Left lung (tissue), 10 donors: ENCODE measurements around the gene PRTFDC1. TPM values are rescaled to one million over a fixed set of nuclear protein-coding genes. Genes with fewer than 3 reads are reported as not detected.

Source experiments
- ATAC-seq: fragments of 200-7000 bp; cut with Tn5 transposase; one replicate; pipeline ENCODE4 v1.9.1; 2020; ENCODE audit warnings: moderate library complexity
- DNase-seq, 4 donors: peaks; one replicate each; pipeline ENCODE4 v3.0.0-alpha.2; 2013 to 2020
- H3K27ac ChIP-seq, 2 donors: fragments of 200-600 bp; sonication (generic) in 1 of 2; one replicate each; pipeline versions ENCODE4 v1.5.0 to v1.8.0; 2020 to 2021
- H3K27me3 ChIP-seq, 2 donors: fragments of 200-600 bp; sonication (generic) in 1 of 2; one replicate each; pipeline versions ENCODE4 v1.5.0 to v1.8.0; 2020 to 2021
- H3K36me3 ChIP-seq, 2 donors: fragments of 200-600 bp; sonication (generic) in 1 of 2; one replicate each; pipeline versions ENCODE4 v1.5.0 to v1.8.0; 2020 to 2021
- H3K4me1 ChIP-seq, 2 donors: fragments of 200-600 bp; one replicate each; pipeline ENCODE4 v1.8.0; 2021
- H3K4me3 ChIP-seq, 2 donors: fragments of 200-600 bp; sonication (generic) in 1 of 2; one replicate each; pipeline versions ENCODE4 v1.5.0 to v1.8.0; 2020 to 2021; ENCODE audit warnings: mild to moderate bottlenecking in 1 of 2
- H3K9me3 ChIP-seq, 2 donors: fragments of 200-600 bp; sonication (generic) in 1 of 2; one replicate each; pipeline versions ENCODE4 v1.5.0 to v1.8.0; 2020 to 2021
- intact Hi-C, 2 donors: fragments of 100-400 bp; cut with DNase I; formaldehyde crosslinking; loops; one replicate each; pipeline versions ENCODE4 v1.11.2 to v1.14.2; 2022
- polyA plus RNA-seq, 6 donors: library from polyadenylated mRNA; unstranded; fragments of 120-200 nt; gene quantifications; one replicate each; pipeline ENCODE4 v1.2.1, GENCODE V29; 2013; ENCODE audit not compliant: insufficient read length in 6 of 6
- total RNA-seq, 2 donors: library from RNA; stranded (reverse); fragmentation: NEBNext Ultra II Directional; extraction: Animal tissue kit (Norgen Biotek cat#: 25700); gene quantifications; one replicate each; pipeline ENCODE4 v1.2.1, GENCODE V29; 2021
- TF ChIP-seq, protein P1 (sequence below), 2 donors: fragments of 200-600 bp; sonication (generic) in 1 of 2; IDR thresholded peaks; one replicate each; pipeline versions ENCODE4 v1.5.0 to v1.8.0; 2021; ENCODE audit warnings: antibody characterized with exemption in 2 of 2
- donor health status: DM: no; HTN: yes; CAD: no.
- donor health status: DM: no; HTN: no; CAD: no.

PRTFDC1 gene
- total and polyA plus RNA-seq, 8 donors: 5.2 to 69.7 (median 49.5) TPM

- intact Hi-C loops: no loop called here
- Histone ChIP-seq H3K4me1 (peaks cover 0 to 7% of the 10 kb centered on the region in 2 donors), H3K4me3 (no peak overlapping the region), H3K36me3 (no peaks in the 10 kb centered on the region), H3K27ac (no peak overlapping the region), H3K9me3 (no peaks in the 10 kb centered on the region), H3K27me3 (no peaks in the 10 kb centered on the region)
- DNase-seq: no peak
- ATAC-seq: peak; percentile 81
- TF ChIP-seq, protein P1, sequence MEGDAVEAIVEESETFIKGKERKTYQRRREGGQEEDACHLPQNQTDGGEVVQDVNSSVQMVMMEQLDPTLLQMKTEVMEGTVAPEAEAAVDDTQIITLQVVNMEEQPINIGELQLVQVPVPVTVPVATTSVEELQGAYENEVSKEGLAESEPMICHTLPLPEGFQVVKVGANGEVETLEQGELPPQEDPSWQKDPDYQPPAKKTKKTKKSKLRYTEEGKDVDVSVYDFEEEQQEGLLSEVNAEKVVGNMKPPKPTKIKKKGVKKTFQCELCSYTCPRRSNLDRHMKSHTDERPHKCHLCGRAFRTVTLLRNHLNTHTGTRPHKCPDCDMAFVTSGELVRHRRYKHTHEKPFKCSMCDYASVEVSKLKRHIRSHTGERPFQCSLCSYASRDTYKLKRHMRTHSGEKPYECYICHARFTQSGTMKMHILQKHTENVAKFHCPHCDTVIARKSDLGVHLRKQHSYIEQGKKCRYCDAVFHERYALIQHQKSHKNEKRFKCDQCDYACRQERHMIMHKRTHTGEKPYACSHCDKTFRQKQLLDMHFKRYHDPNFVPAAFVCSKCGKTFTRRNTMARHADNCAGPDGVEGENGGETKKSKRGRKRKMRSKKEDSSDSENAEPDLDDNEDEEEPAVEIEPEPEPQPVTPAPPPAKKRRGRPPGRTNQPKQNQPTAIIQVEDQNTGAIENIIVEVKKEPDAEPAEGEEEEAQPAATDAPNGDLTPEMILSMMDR (IDR thresholded peaks at IDR 0.05): no peak
Measured at GRCh38 chr10:24912215-24912614, 40.2 kb downstream of the PRTFDC1 start.

DNA sequence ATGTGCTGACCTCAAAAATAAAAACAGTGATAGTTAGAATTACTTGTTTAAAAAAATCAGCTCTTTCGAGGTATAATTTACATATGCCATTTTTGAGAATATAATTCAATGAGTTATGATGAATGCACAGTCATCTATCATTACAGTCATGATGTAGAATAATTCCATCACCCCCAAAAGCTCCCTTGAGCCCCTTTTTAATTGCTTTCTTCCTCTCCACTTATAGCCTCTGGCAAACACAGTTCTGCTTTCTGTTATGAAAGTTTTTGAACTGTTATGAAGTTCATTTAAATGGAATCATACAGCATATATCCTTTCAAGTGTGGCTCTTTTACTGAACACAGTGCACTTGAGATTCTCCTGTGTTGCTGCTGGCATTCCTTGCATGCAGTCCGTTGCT, 41.4 kb downstream of the PRTFDC1 start:
- Histone ChIP-seq H3K27me3 (no peaks in the 10 kb centered on the region), H3K4me3 (no peak overlapping the region), H3K4me1 (peaks cover 0 to 7% of the 10 kb centered on the region in 2 donors), H3K36me3 (no peaks in the 10 kb centered on the region), H3K9me3 (no peaks in the 10 kb centered on the region), H3K27ac (no peak overlapping the region)
- no peak for ATAC-seq
- intact Hi-C loops: no loop called here
- TF ChIP-seq, protein P1 (IDR thresholded peaks at IDR 0.05): no peak
- DNase-seq: no peak

GRCh38 chr10:24910574-24910973, 41.8 kb downstream of the PRTFDC1 start:
- TF ChIP-seq, protein P1 (IDR thresholded peaks at IDR 0.05): no peak
- peaks cover 0 to 7% of the 10 kb centered on the region in 2 donors for H3K4me1 ChIP-seq
- H3K4me3 ChIP-seq: no peak overlapping the region
- H3K36me3 ChIP-seq: no peaks in the 10 kb centered on the region
- DNase-seq (no peak), ATAC-seq (no peak)
- no peaks in the 10 kb centered on the region for H3K9me3 ChIP-seq
- no peak overlapping the region for H3K27ac ChIP-seq
- intact Hi-C loops: no loop called here
- H3K27me3 ChIP-seq: no peaks in the 10 kb centered on the region

DNA sequence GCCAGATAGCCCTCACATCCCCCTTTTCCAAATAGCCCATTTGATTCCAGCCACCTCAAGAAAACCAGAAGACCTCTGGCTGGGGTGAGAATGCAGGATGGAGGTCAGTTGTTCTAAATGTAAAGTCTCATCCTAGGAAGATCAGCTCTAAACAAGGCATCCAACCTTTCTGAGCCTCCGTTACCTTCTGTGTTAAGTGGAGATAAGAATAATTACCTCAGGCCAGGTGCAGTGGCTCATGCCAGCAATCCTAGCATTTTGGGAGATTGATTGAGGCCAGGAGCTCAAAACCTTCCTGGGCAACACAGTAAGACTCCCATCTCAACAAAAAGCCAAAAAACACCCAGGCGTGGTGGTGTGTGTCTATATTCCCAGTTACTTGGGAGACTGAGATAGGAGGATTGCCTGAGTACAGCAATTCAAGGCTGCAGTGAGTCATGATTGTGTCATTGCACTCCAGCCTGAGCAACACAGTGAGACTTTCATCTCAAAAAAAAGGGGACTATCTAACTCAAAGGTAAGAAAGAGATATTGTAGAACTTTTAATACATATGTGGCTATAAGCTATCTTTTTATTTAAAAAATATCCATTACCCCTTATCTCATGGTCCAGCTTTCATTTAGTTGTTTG, 43.5 kb downstream of the PRTFDC1 start:
- ATAC-seq: peak; percentile 77
- TF ChIP-seq, protein P1 (IDR thresholded peaks at IDR 0.05): no peak
- no peak overlapping the region for H3K4me3 ChIP-seq
- no peaks in the 10 kb centered on the region for H3K9me3 ChIP-seq
- H3K27me3 ChIP-seq: no peaks in the 10 kb centered on the region
- intact Hi-C loops: no loop called here
- DNase-seq: no peak
- peaks cover 0 to 7% of the 10 kb centered on the region in 2 donors for H3K4me1 ChIP-seq
- H3K27ac ChIP-seq: no peak overlapping the region
- H3K36me3 ChIP-seq: no peaks in the 10 kb centered on the region

DNA sequence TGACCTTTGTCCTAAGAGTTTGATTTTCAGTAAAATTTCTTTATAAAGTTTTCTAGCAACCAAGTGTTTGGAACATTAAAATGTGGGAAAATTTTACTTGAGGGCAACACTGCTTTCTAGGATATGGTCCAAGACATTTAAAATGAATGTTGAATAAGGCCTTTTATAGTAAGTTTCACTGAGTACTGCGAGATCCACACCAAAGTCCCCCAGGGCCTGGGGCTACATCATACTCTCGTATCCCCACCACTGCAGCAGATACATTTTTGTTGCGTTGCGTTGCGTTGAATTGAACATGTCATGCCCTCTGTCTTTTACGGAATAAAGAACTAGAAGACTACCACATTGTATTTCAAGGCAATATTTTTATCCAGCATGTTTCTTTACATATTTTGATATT, 44.5 kb downstream of the PRTFDC1 start:
- ATAC-seq (no peak), DNase-seq (no peak)
- Histone ChIP-seq H3K27me3 (no peaks in the 10 kb centered on the region), H3K4me1 (peaks cover 0 to 7% of the 10 kb centered on the region in 2 donors), H3K9me3 (no peaks in the 10 kb centered on the region), H3K27ac (no peak overlapping the region), H3K4me3 (no peak overlapping the region), H3K36me3 (no peaks in the 10 kb centered on the region)
- TF ChIP-seq, protein P1 (IDR thresholded peaks at IDR 0.05): no peak
- intact Hi-C loops: no loop called here
